Measurements from ENCODE around the gene LGALS7. TPM values are rescaled to one million over a fixed set of nuclear protein-coding genes. Genes with fewer than 3 reads are reported as not detected.
A peak's percentile ranks its signal among the peaks of the same experiment; 100 is the strongest.

LGALS7 gene
- total RNA-seq, 2 donors from 2014 or later = not detected

DNA sequence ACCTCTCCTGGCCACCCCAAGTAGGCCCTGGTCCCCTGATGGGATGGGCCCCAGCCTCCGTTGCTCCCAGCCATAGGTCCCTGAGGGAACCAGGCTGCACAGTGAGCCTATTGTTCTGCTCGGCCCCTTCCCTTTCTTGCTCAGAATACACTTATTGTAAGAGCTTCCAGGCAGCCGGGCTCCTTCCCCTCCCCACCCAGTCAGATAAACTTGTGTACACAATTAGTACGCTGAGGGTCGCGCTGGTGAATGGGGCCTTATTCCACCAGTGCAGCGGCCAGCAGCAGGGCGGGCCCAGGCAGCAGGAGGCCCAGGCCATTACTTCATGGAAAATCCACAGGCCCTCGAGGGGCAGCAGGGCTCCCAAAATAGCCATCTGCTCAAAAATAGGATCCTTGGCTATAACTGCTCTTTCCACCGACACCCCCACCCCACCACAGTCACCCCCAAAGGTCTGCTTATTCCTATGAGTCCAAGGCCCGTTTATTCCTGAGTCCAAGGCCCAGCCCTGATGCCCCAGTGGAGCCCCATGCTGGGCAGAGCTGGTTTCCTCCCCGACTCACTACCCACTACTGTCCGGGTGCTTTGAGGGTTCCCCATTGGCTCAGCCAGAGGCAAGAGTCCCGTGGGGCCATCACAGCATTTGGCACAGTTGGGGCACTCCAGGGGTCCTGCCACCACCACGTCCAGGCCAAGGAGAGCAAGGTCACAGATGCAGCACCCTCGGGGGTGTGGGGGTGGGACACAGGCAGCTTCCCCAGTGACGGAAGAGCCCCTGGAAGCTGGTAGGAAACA, 51.1 kb downstream of the LGALS7 start:
- DNase-seq (ENCODE audit: low spot score) = no peak
- intact Hi-C loops (cut with DNase I) = loop anchor here (10.0 kb wide), 1 partner anchor 113 kb away; the partner anchor contains the start of gene ECH1
- H3K4me1 ChIP-seq (replicated peaks) = no peaks in the 10 kb centered on the region
- no peak overlapping the region for H3K4me3 ChIP-seq
- no peak for TF ChIP-seq POLR2A (IDR thresholded peaks at IDR 0.05)
- TF ChIP-seq, protein P1, sequence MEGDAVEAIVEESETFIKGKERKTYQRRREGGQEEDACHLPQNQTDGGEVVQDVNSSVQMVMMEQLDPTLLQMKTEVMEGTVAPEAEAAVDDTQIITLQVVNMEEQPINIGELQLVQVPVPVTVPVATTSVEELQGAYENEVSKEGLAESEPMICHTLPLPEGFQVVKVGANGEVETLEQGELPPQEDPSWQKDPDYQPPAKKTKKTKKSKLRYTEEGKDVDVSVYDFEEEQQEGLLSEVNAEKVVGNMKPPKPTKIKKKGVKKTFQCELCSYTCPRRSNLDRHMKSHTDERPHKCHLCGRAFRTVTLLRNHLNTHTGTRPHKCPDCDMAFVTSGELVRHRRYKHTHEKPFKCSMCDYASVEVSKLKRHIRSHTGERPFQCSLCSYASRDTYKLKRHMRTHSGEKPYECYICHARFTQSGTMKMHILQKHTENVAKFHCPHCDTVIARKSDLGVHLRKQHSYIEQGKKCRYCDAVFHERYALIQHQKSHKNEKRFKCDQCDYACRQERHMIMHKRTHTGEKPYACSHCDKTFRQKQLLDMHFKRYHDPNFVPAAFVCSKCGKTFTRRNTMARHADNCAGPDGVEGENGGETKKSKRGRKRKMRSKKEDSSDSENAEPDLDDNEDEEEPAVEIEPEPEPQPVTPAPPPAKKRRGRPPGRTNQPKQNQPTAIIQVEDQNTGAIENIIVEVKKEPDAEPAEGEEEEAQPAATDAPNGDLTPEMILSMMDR (IDR thresholded peaks at IDR 0.05) = no peak
- no peak for TF ChIP-seq POLR2AphosphoS5 (IDR thresholded peaks at IDR 0.05)
- H3K36me3 ChIP-seq = peaks cover 47 to 61% of the 10 kb centered on the region in 2 donors
- H3K9me3 ChIP-seq = no peaks in the 10 kb centered on the region
- WGBS = 58% methylated on average over 17 of the region's 17 CpGs
- H3K27ac ChIP-seq = peak overlapping the region in 1 of 2 donors; percentile 47
- H3K27me3 ChIP-seq (replicated peaks; ENCODE audit: insufficient read depth) = no peaks in the 10 kb centered on the region

DNA sequence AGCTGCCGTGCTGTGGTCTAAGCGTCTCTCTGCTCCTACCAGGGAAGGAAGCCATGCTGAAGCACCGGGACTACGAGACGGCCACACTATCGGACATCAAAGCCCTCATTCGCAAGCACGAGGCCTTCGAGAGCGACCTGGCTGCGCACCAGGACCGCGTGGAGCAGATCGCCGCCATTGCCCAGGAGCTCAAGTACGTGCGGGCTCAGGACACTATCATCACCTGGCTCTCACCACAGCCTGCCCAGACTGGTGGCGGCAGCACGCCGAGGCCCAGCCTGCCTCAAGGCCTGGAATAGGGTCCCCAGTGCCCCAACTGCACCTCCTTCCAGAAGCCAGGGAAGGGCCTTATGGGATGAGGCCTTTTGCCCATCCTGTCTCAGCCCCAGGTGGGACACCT, 51.8 kb downstream of the LGALS7 start:
- TF ChIP-seq POLR2AphosphoS5 (IDR thresholded peaks at IDR 0.05) = no peak
- TF ChIP-seq, protein P1 (IDR thresholded peaks at IDR 0.05) = no peak
- no peak for TF ChIP-seq POLR2A (IDR thresholded peaks at IDR 0.05)
- DNase-seq (ENCODE audit: low spot score) = no peak
- Histone ChIP-seq H3K9me3 (no peaks in the 10 kb centered on the region), H3K27me3 (replicated peaks; ENCODE audit: insufficient read depth) (no peaks in the 10 kb centered on the region), H3K4me3 (no peak overlapping the region), H3K27ac (peak overlapping the region in 1 of 2 donors; percentile 47), H3K36me3 (peaks cover 51 to 60% of the 10 kb centered on the region in 2 donors), H3K4me1 (replicated peaks) (no peaks in the 10 kb centered on the region)
- intact Hi-C loops (cut with DNase I) = loop anchor here (10.0 kb wide), 1 partner anchor 113 kb away; the partner anchor contains the start of gene ECH1
- WGBS = 80% methylated on average over 12 of the region's 20 CpGs

Small RNA genes lying within 50 kb of the gene (small RNA-seq; reads per million reads assigned to genes)
- 0 reads per million in 2 donors for gene RNU6-140P

Other genes with a start within 250 kb of the LGALS7 start
- gene MAP4K1, start 155.6 kb downstream of the LGALS7 start, total RNA-seq = 10 to 100 TPM in 1 of 2 donors, 1 to 10 TPM in 1; 1.6 to 14.1 TPM
- 100 to 1,000 TPM; 368 to 618 TPM for gene EIF3K, start 154.3 kb downstream of the LGALS7 start, total RNA-seq
- 100 to 1,000 TPM; 312 to 330 TPM for gene ACTN4, start 125.9 kb downstream of the LGALS7 start, total RNA-seq
- gene CAPN12, start 29.0 kb downstream of the LGALS7 start, total RNA-seq = 1 to 10 TPM; 2.3 to 6.0 TPM
- gene LGALS7B, start 15.7 kb upstream of the LGALS7 start, total RNA-seq = 1 to 10 TPM; 3.8 to 9.8 TPM
- gene LGALS4, start 39.4 kb upstream of the LGALS7 start, total RNA-seq = 1 to 10 TPM in 1 of 2 donors, under 1 TPM in 1; 0.91 to 3.7 TPM
- 100 to 1,000 TPM; 129 to 158 TPM for gene ECH1, start 58.3 kb upstream of the LGALS7 start, total RNA-seq
- gene HNRNPL, start 76.5 kb upstream of the LGALS7 start, total RNA-seq = 100 to 1,000 TPM; 210 to 231 TPM
- 10 to 100 TPM in 1 of 2 donors, 1 to 10 TPM in 1; 3.1 to 10.2 TPM for gene RINL, start 104.8 kb upstream of the LGALS7 start, total RNA-seq
- 10 to 100 TPM; 55.8 to 89.0 TPM for gene SIRT2, start 126.1 kb upstream of the LGALS7 start, total RNA-seq
- 10 to 100 TPM; 29.8 to 50.6 TPM for gene NFKBIB, start 126.5 kb upstream of the LGALS7 start, total RNA-seq
- gene CCER2, start 138.7 kb upstream of the LGALS7 start, total RNA-seq = 1 to 10 TPM in 1 of 2 donors, not detected in 1; 3.0 TPM
- gene SARS2, start 157.2 kb upstream of the LGALS7 start, total RNA-seq = 10 to 100 TPM; 23.3 to 57.5 TPM
- gene MRPS12, start 157.4 kb upstream of the LGALS7 start, total RNA-seq = 10 to 100 TPM; 32.0 to 41.5 TPM
- gene FBXO17, start 202.2 kb upstream of the LGALS7 start, total RNA-seq = 10 to 100 TPM; 25.9 to 40.5 TPM

Data from prostate gland (tissue), 2 donors.